CD8-positive, alpha-beta memory T cell (primary cell): ENCODE results near the gene YAF2. TPM values are rescaled to one million over a fixed set of nuclear protein-coding genes. Genes with fewer than 3 reads are reported as not detected.

Source experiments
- CTCF ChIA-PET: fragments of 350-600 bp; sonication (Branson Sonifier 250); formaldehyde crosslinking; loops from one replicate; lab custom pipeline; 2021; ENCODE audit warnings: antibody characterized with exemption; lab: Charles Lee
- POLR2A ChIA-PET: fragments of 350-600 bp; sonication (Branson Sonifier 250); formaldehyde crosslinking; loops from one replicate; lab custom pipeline; 2021; ENCODE audit warnings: antibody characterized with exemption; lab: Charles Lee
- DNase-seq, 5 donors: peaks; one replicate each; pipeline versions ENCODE4 v3.0.0 to v3.0.0-alpha.2; 2020 to 2022; ENCODE audit warnings: mixed read lengths in 1 of 5
- H3K27ac ChIP-seq: one replicate; pipeline ENCODE4 v1.7.0; 2013; ENCODE audit warnings: low read depth, mild to moderate bottlenecking, low read length, moderate library complexity
- H3K27me3 ChIP-seq: 2 replicates; pipeline ENCODE4 v1.7.0; 2013; ENCODE audit warnings: low read length, mild to moderate bottlenecking; ENCODE audit not compliant: insufficient read depth, poor library complexity, severe bottlenecking
- H3K36me3 ChIP-seq: 2 replicates; pipeline ENCODE4 v1.7.0; 2013; ENCODE audit warnings: mild to moderate bottlenecking, low read length, moderate library complexity; ENCODE audit not compliant: insufficient read depth
- H3K4me1 ChIP-seq: 2 replicates; pipeline ENCODE4 v1.7.0; 2013; ENCODE audit warnings: mild to moderate bottlenecking, low read length, moderate library complexity; ENCODE audit not compliant: insufficient read depth
- H3K4me3 ChIP-seq: 2 replicates; pipeline ENCODE4 v1.7.0; 2013; ENCODE audit warnings: mild to moderate bottlenecking, low read length
- H3K9me3 ChIP-seq: 2 replicates; pipeline ENCODE4 v1.7.0; 2013; ENCODE audit warnings: mild to moderate bottlenecking, low read length
- H3K27ac Mint-ChIP-seq, 8 donors: one replicate each; pipeline ENCODE4 v1.8.0; 2020 to 2021; ENCODE audit warnings: mixed read lengths in 8 of 8, mild to moderate bottlenecking in 6 of 8, inconsistent platforms in 3 of 8, moderate library complexity in 3 of 8
- H3K27me3 Mint-ChIP-seq, 2 donors: one replicate each; pipeline ENCODE4 v1.8.0; 2020 to 2021; ENCODE audit warnings: mixed read lengths in 2 of 2, mild to moderate bottlenecking in 1 of 2, moderate library complexity in 1 of 2
- H3K36me3 Mint-ChIP-seq, 3 donors: one replicate each; pipeline ENCODE4 v1.8.0; 2020 to 2021; ENCODE audit warnings: mixed read lengths in 3 of 3, inconsistent platforms in 1 of 3, mild to moderate bottlenecking in 1 of 3
- H3K4me1 Mint-ChIP-seq, 3 donors: one replicate each; pipeline ENCODE4 v1.8.0; 2020 to 2021; ENCODE audit warnings: mixed read lengths in 3 of 3, inconsistent platforms in 1 of 3, mild to moderate bottlenecking in 1 of 3
- H3K4me3 Mint-ChIP-seq, 7 donors: one replicate each; pipeline ENCODE4 v1.8.0; 2020 to 2021; ENCODE audit warnings: mixed read lengths in 7 of 7, mild to moderate bottlenecking in 6 of 7, moderate library complexity in 4 of 7, inconsistent platforms in 2 of 7
- H3K9me3 Mint-ChIP-seq, 5 donors: one replicate each; pipeline ENCODE4 v1.8.0; 2020 to 2022; ENCODE audit warnings: mixed read lengths in 5 of 5, mild to moderate bottlenecking in 3 of 5, moderate library complexity in 2 of 5, inconsistent platforms in 1 of 5
- polyA plus RNA-seq: library from polyadenylated mRNA; unstranded; fragments of 300-500 nt; fragmentation: Illumina TruSeq; gene quantifications from one replicate; pipeline ENCODE4 v1.2.3, GENCODE V29; 2021
- total RNA-seq, 2 experiments: library from RNA; stranded (reverse); gene quantifications; one replicate each; pipeline ENCODE4 v1.2.3, GENCODE V29; 2021

Gene YAF2
- total and polyA plus RNA-seq, 3 experiments from 2014 or later: 26.3 to 37.8 (median 36.2) TPM

DNA sequence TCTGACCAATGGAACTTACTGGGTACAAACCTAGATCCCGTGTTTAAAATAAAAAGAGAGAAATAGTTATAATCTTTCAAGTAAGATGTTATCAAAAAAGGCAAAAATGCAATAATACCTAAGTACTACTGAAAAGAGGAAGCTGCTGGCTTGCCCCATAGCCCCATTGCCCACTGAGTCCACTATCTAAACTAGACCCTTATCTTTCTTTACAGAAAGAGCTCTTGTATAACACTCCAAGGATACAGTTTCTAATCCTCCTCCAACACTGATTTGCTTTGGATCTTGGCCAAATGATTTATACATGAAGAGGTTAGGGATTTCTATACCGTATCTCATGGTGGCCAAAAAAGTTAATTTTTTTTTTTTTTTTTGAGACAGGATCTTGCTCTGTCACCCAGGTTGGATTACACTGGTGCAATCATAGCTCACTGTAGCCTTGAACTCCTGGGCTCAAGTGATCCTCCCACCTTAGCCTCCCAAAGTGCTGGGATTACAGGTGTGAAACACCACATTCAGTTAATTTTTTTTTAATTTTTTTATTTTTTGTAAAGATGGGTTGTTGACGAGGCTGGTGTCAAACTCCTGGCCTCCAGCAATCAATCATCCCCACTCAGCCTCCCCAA, 96.0 kb downstream of the YAF2 start:
- no peaks in the 10 kb centered on the region for H3K27me3 Mint-ChIP-seq
- Histone ChIP-seq H3K9me3 (no peaks in the 10 kb centered on the region), H3K4me1 (peaks cover 28% of the 10 kb centered on the region), H3K27me3 (no peaks in the 10 kb centered on the region), H3K36me3 (no peaks in the 10 kb centered on the region), H3K27ac (no peak overlapping the region), H3K4me3 (no peak overlapping the region)
- H3K4me3 Mint-ChIP-seq: peak overlapping the region in 3 of 7 donors; percentile 17 to 96 (median 28)
- ChIA-PET CTCF (interaction anchor here (1.0 kb wide), 1 partner anchor 20 kb away, joined by 3 read pairs; no protein-coding TSS in a partner anchor), POLR2A (interaction anchor here (0.6 kb wide), 1 partner anchor 190 kb away, joined by 5 read pairs; no protein-coding TSS in a partner anchor)
- peaks cover 51 to 65% (median 61%) of the 10 kb centered on the region in 3 donors for H3K4me1 Mint-ChIP-seq
- peaks cover 0 to 6% (median 0%) of the 10 kb centered on the region in 3 donors for H3K36me3 Mint-ChIP-seq
- no peak for DNase-seq
- peak overlapping the region in 6 of 8 donors; percentile 18 to 60 (median 38) for H3K27ac Mint-ChIP-seq
- H3K9me3 Mint-ChIP-seq: no peaks in the 10 kb centered on the region

GRCh38 chr12:42140901-42141300, 97.1 kb downstream of the YAF2 start:
- no peaks in the 10 kb centered on the region for H3K9me3 Mint-ChIP-seq
- H3K36me3 ChIP-seq: no peaks in the 10 kb centered on the region
- H3K27ac ChIP-seq: no peak overlapping the region
- ChIA-PET POLR2A (no interaction called here), CTCF (interaction anchor here (1.1 kb wide), 1 partner anchor 10 kb away, joined by 3 read pairs; no protein-coding TSS in a partner anchor)
- H3K36me3 Mint-ChIP-seq: peaks cover 0 to 6% (median 0%) of the 10 kb centered on the region in 3 donors
- H3K27ac Mint-ChIP-seq: peak overlapping the region in 7 of 8 donors; percentile 26 to 85 (median 68)
- no peak for DNase-seq
- H3K4me1 Mint-ChIP-seq: peaks cover 54 to 68% (median 68%) of the 10 kb centered on the region in 3 donors
- H3K4me3 Mint-ChIP-seq: peak overlapping the region in 2 of 7 donors; percentile 1 to 7
- H3K4me3 ChIP-seq: no peak overlapping the region
- H3K4me1 ChIP-seq: peaks cover 28% of the 10 kb centered on the region
- H3K27me3 Mint-ChIP-seq: no peaks in the 10 kb centered on the region
- H3K27me3 ChIP-seq: no peaks in the 10 kb centered on the region
- no peaks in the 10 kb centered on the region for H3K9me3 ChIP-seq

DNA sequence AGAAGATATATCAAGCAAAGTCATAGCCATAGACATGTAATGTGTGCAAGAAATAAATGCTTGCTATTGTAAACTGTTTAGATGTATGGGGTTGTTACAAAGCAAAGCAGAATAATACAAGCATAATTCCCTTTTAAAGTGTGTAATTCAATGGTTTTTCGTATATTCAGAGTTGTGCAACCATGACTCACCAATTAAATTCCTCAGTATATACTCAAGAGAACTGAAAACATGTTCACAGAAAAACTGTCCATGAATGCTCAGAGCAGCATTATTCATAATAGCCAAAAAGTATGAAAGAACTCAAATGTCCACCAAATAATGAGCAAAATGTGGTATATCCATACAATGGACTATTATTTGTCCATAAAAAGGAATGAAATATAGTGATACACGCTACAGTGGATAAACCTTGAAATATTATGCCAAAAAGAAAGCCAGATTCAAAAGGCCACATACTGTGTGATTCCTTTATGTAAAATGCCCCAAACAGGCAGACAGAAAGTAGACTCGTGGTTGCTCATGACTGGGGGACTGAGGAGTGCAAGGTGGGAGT, 102.7 kb downstream of the YAF2 start:
- ChIA-PET POLR2A (no interaction called here), CTCF (no interaction called here)
- H3K4me1 Mint-ChIP-seq: peaks cover 48 to 68% (median 64%) of the 10 kb centered on the region in 3 donors
- peaks cover 0 to 2% (median 0%) of the 10 kb centered on the region in 3 donors for H3K36me3 Mint-ChIP-seq
- Histone ChIP-seq H3K27ac (no peak overlapping the region), H3K9me3 (no peaks in the 10 kb centered on the region), H3K27me3 (no peaks in the 10 kb centered on the region), H3K4me3 (no peak overlapping the region), H3K4me1 (no peaks in the 10 kb centered on the region), H3K36me3 (no peaks in the 10 kb centered on the region)
- no peak for DNase-seq
- H3K27ac Mint-ChIP-seq: peak overlapping the region in 1 of 8 donors; percentile 69
- H3K9me3 Mint-ChIP-seq: no peaks in the 10 kb centered on the region
- H3K4me3 Mint-ChIP-seq: no peak overlapping the region
- H3K27me3 Mint-ChIP-seq: no peaks in the 10 kb centered on the region

- DNase-seq: no peak
- Mint-ChIP-seq H3K36me3 (peaks cover 0 to 4% (median 1%) of the 10 kb centered on the region in 3 donors), H3K4me1 (peaks cover 46 to 75% (median 59%) of the 10 kb centered on the region in 3 donors), H3K4me3 (no peak overlapping the region), H3K27ac (peak overlapping the region in 3 of 8 donors; percentile 2 to 56 (median 23)), H3K27me3 (no peaks in the 10 kb centered on the region), H3K9me3 (no peaks in the 10 kb centered on the region)
- no peaks in the 10 kb centered on the region for H3K9me3 ChIP-seq
- POLR2A ChIA-PET: no interaction called here
- no peak overlapping the region for H3K27ac ChIP-seq
- no peaks in the 10 kb centered on the region for H3K36me3 ChIP-seq
- no peak overlapping the region for H3K4me3 ChIP-seq
- no peaks in the 10 kb centered on the region for H3K4me1 ChIP-seq
- CTCF ChIA-PET: interaction anchor here (0.7 to 1.2 kb wide), 3 partner anchors 10 to 241 kb away, joined by 3 to 5 read pairs (median 3); no protein-coding TSS in a partner anchor
- no peaks in the 10 kb centered on the region for H3K27me3 ChIP-seq
These were observed 107.2 kb downstream of the YAF2 start for GRCh38 chr12:42130672-42131402.

GRCh38 chr12:42129595-42130204, 108.3 kb downstream of the YAF2 start:
- peak in 2 of 5 donors; percentile 7 to 14 for DNase-seq
- Mint-ChIP-seq H3K9me3 (no peaks in the 10 kb centered on the region), H3K27me3 (no peaks in the 10 kb centered on the region), H3K4me3 (no peak overlapping the region), H3K27ac (no peak overlapping the region), H3K4me1 (peaks cover 41 to 66% (median 51%) of the 10 kb centered on the region in 3 donors), H3K36me3 (peaks cover 0 to 4% (median 1%) of the 10 kb centered on the region in 3 donors)
- Histone ChIP-seq H3K4me1 (no peaks in the 10 kb centered on the region), H3K4me3 (no peak overlapping the region), H3K36me3 (no peaks in the 10 kb centered on the region), H3K27ac (no peak overlapping the region), H3K27me3 (no peaks in the 10 kb centered on the region), H3K9me3 (no peaks in the 10 kb centered on the region)
- ChIA-PET CTCF (no interaction called here), POLR2A (no interaction called here)

GRCh38 chr12:42128888-42129287, 109.2 kb downstream of the YAF2 start:
- H3K9me3 ChIP-seq: no peaks in the 10 kb centered on the region
- H3K27me3 Mint-ChIP-seq: no peaks in the 10 kb centered on the region
- no peak overlapping the region for H3K4me3 Mint-ChIP-seq
- H3K36me3 ChIP-seq: no peaks in the 10 kb centered on the region
- no peak overlapping the region for H3K4me3 ChIP-seq
- no peak for DNase-seq
- ChIA-PET CTCF (interaction anchor here (1.1 kb wide), 1 partner anchor 9 kb away, joined by 4 read pairs; no protein-coding TSS in a partner anchor), POLR2A (no interaction called here)
- H3K27ac ChIP-seq: no peak overlapping the region
- no peaks in the 10 kb centered on the region for H3K4me1 ChIP-seq
- H3K36me3 Mint-ChIP-seq: peaks cover 0 to 4% (median 1%) of the 10 kb centered on the region in 3 donors
- peaks cover 38 to 61% (median 46%) of the 10 kb centered on the region in 3 donors for H3K4me1 Mint-ChIP-seq
- no peak overlapping the region for H3K27ac Mint-ChIP-seq
- H3K27me3 ChIP-seq: no peaks in the 10 kb centered on the region
- H3K9me3 Mint-ChIP-seq: no peaks in the 10 kb centered on the region

DNA sequence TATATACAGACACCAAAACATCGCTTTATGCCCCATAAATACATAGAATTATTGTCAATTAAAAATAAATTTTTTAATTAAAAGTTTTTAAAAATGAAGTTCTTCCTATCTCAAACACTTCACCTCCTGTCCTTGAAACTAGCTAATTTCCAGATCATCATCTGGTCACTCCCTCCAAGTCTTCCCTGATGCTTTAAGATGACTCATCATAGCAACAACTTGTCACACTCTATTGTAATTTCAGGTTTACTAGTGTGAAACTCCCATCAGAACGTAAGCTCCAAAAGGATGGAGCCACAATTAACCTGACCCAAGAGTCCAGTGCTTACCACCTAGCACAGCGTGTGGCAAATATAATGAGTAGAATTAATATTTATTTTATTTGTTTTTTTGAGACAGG, 109.7 kb downstream of the YAF2 start:
- DNase-seq: no peak
- Mint-ChIP-seq H3K36me3 (peaks cover 0 to 2% (median 1%) of the 10 kb centered on the region in 3 donors), H3K9me3 (no peaks in the 10 kb centered on the region), H3K4me1 (peaks cover 34 to 55% (median 40%) of the 10 kb centered on the region in 3 donors), H3K27me3 (no peaks in the 10 kb centered on the region), H3K4me3 (no peak overlapping the region), H3K27ac (no peak overlapping the region)
- no peaks in the 10 kb centered on the region for H3K9me3 ChIP-seq
- ChIA-PET POLR2A (no interaction called here), CTCF (interaction anchor here (1.1 to 1.5 kb wide), 2 partner anchors 9 to 205 kb away, joined by 3 to 4 read pairs; no protein-coding TSS in a partner anchor)
- no peak overlapping the region for H3K4me3 ChIP-seq
- H3K27me3 ChIP-seq: no peaks in the 10 kb centered on the region
- no peaks in the 10 kb centered on the region for H3K36me3 ChIP-seq
- no peak overlapping the region for H3K27ac ChIP-seq
- H3K4me1 ChIP-seq: no peaks in the 10 kb centered on the region
